HG03571 (cell line): Measurements from ENCODE around the gene SPCS3.
"Not testable (repeated sequence)": the region's sequence is repeated elsewhere in the genome, so short reads cannot be mapped to it uniquely, and the experiment has no call there.

Experiments
- ATAC-seq: cut with Tn5 transposase; IDR thresholded peaks from one replicate; pipeline ENCODE4 v1.9.1; 2021; ENCODE audit not compliant: unreplicated experiment

The SPCS3 gene

GRCh38 chr4:176345346-176345745, 25.6 kb downstream of the SPCS3 start:
- ATAC-seq: not testable (repeated sequence)

GRCh38 chr4:176346836-176347235, 27.1 kb downstream of the SPCS3 start:
- not testable (repeated sequence) for ATAC-seq

- no peak for ATAC-seq
Measured at GRCh38 chr4:176350671-176351070, 30.9 kb downstream of the SPCS3 start.

GRCh38 chr4:176354884-176355283, 35.1 kb downstream of the SPCS3 start:
- no peak for ATAC-seq

GRCh38 chr4:176357359-176358082, 37.8 kb downstream of the SPCS3 start:
- peak; percentile 93 for ATAC-seq

- no peak for ATAC-seq
Measured at GRCh38 chr4:176358083-176358469, 38.3 kb downstream of the SPCS3 start.

- no peak for ATAC-seq
Measured at GRCh38 chr4:176359590-176359989, 39.8 kb downstream of the SPCS3 start.

GRCh38 chr4:176360446-176360845, 40.7 kb downstream of the SPCS3 start:
- ATAC-seq: no peak

GRCh38 chr4:176363072-176363471, 43.3 kb downstream of the SPCS3 start:
- no peak for ATAC-seq

GRCh38 chr4:176367771-176368465, 48.2 kb downstream of the SPCS3 start:
- no peak for ATAC-seq

GRCh38 chr4:176376032-176376614, 56.4 kb downstream of the SPCS3 start:
- no peak for ATAC-seq

GRCh38 chr4:176377780-176378179, 58.0 kb downstream of the SPCS3 start:
- ATAC-seq: peak; percentile 73

GRCh38 chr4:176380352-176381157, 60.8 kb downstream of the SPCS3 start:
- no peak for ATAC-seq
